ENCODE measurements around the gene IDH3A. TPM values are rescaled to one million over a fixed set of nuclear protein-coding genes. Genes with fewer than 3 reads are reported as not detected.
A peak's percentile ranks its signal among the peaks of the same experiment; 100 is the strongest.

IDH3A gene
- total and polyA plus RNA-seq, 5 donors from 2014 or later = 38.2 to 62.1 (median 50.9) TPM

DNA sequence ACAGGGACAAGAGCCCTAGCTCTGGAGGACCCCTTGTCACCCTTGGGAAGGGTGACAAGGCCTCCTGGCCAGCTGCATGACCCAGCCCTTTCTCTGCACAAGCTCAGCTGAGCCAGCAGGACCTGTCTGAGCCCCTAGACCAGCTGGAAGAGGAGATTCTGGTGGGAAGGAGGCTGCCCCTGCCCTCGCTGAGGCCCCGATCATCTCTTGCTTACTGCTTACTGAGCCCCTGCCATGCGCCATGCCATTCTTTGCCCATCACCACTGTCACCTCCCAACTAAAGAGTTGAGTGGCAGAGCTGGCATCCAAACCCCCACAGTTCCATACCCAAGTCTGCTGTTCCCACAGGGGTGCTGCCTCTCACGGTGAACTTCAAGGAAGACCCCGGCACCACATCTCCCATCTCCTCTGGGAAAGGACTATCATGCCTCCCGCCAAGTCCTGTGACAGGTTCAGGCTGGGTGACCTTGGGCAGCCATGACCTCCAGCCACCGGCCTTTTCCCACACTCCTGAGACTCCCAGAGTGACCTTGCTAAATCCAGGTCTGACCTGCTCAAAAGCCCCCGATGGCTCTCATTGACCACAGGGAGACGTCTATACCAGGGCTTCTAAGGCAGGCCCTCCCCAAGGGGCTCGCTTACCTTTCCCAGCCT lies 51.2 kb downstream of the IDH3A start:
- Mint-ChIP-seq H3K4me1 (peaks cover 0 to 4% (median 3%) of the 10 kb centered on the region in 4 donors), H3K27me3 (peaks cover 16% of the 10 kb centered on the region), H3K9me3 (no peaks in the 10 kb centered on the region), H3K36me3 (no peaks in the 10 kb centered on the region), H3K4me3 (peak overlapping the region in 1 of 4 donors; percentile 14), H3K27ac (no peak overlapping the region)
- Histone ChIP-seq H3K9me3 (ENCODE audit: control insufficient read depth in 2 of 2, low read length in 2 of 2) (no peaks in the 10 kb centered on the region), H3K36me3 (ENCODE audit: control insufficient read depth, insufficient read depth, low read length) (no peaks in the 10 kb centered on the region), H3K27ac (ENCODE audit: insufficient read depth, low read length, poor library complexity, severe bottlenecking) (no peak overlapping the region), H3K4me3 (ENCODE audit: low read depth, low read length) (no peak overlapping the region), H3K27me3 (ENCODE audit: control insufficient read depth, insufficient read depth, low read length) (no peaks in the 10 kb centered on the region), H3K4me1 (ENCODE audit: control insufficient read depth, insufficient read depth, low read length, poor library complexity, severe bottlenecking) (no peaks in the 10 kb centered on the region)
- DNase-seq = no peak
- ATAC-seq (ENCODE audit: low read depth in 2 of 2) = no peak

DNA sequence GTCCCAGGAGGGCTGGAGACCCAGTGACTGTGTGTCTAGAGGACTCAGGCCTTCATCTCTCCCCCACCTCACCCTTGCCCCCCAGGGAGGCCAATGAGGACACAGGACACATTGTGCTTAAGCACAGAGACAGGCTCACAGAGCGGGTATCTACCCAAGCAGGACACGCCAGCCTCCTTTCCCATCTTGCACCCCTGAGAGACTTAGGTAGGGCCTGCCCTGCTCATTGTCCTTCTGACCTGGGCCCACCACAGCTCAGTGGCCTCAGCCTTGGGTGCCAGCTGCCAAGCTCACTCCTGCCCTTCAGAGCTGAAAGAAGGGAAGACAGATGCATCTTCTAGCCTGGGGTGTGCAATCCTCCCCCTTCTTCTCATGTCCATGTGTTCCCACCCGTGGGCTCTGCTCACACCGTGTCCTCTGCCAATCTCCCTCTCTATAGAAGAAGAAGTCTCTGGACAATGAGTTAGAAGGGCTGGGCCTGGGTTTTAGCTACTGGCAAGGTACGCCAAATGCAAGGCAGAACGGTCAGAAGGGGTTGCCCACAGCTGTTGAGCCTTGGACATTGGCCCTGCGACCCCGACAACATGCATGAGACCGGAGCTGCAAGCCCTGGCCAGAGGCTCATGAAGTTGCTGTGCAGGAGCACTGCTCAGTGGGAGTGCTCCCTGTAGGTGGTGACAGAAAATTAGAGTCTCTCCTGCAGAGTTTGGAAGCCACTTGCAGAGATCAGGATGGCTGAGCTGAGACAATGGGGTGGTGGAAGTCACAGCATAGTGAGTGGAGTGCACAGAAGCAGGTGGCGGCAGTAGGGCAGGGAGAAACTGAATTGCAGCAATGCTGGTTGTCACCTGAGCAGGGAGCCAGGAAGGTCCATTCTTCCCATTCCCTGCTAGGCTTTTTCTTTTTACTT lies 52.4 kb downstream of the IDH3A start:
- Histone ChIP-seq H3K27ac (ENCODE audit: insufficient read depth, low read length, poor library complexity, severe bottlenecking) (no peak overlapping the region), H3K4me3 (ENCODE audit: low read depth, low read length) (no peak overlapping the region), H3K9me3 (ENCODE audit: control insufficient read depth in 2 of 2, low read length in 2 of 2) (no peaks in the 10 kb centered on the region), H3K4me1 (ENCODE audit: control insufficient read depth, insufficient read depth, low read length, poor library complexity, severe bottlenecking) (no peaks in the 10 kb centered on the region), H3K27me3 (ENCODE audit: control insufficient read depth, insufficient read depth, low read length) (no peaks in the 10 kb centered on the region), H3K36me3 (ENCODE audit: control insufficient read depth, insufficient read depth, low read length) (no peaks in the 10 kb centered on the region)
- Mint-ChIP-seq H3K27me3 (peaks cover 10% of the 10 kb centered on the region), H3K4me3 (no peak overlapping the region), H3K27ac (no peak overlapping the region), H3K36me3 (no peaks in the 10 kb centered on the region), H3K4me1 (no peaks in the 10 kb centered on the region), H3K9me3 (no peaks in the 10 kb centered on the region)
- no peak for ATAC-seq (ENCODE audit: low read depth in 2 of 2)
- no peak for DNase-seq

DNA sequence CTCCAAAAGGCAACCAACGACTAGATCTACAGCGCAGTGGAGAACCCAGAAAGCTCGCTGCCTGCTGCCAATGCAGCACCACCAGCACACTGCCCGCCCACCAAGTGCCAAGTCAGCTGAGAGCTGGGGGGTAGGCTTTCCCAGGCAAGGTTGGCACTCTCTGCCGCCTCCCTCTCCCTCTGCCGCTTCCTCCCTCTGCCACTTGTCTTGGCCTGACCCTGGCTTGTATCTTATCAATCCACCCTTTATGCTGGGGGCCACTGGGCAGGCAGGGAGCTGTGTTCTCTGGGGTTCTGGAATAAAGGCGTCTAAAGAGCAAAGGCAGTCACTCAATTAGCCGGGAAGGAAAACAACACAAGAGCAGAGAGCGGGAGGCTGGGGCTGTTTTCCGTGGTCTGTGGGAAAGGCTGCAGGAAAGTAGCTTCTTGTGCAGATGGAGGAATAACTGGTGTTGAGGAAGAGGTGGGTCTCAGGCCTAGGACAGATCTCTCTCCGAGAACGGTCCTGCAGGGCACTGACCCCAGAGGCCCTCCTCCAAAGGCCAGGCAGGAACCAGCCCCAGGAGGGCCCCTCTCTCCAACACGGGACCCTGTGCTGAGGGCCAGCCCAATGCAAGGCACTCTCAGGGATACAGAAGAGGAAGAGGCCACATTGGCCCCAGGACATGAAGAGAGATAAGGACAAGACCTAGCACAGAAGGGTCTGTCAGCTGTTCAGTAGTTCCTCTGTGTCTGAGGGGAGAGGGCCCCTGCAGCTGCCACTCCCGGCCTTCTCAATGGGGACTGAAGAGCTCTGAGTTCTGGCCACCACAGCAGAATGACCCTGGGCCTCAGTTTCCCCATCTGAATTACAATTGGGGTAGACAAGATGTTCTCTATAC lies 54.4 kb downstream of the IDH3A start:
- Mint-ChIP-seq H3K9me3 (peaks cover 0 to 1% (median 0%) of the 10 kb centered on the region in 7 donors), H3K27ac (peak overlapping the region in 1 of 3 donors; percentile 32), H3K4me3 (no peak overlapping the region), H3K36me3 (no peaks in the 10 kb centered on the region), H3K27me3 (peaks cover 10% of the 10 kb centered on the region), H3K4me1 (no peaks in the 10 kb centered on the region)
- no peaks in the 10 kb centered on the region for H3K9me3 ChIP-seq (ENCODE audit: control insufficient read depth in 2 of 2, low read length in 2 of 2)
- ATAC-seq (ENCODE audit: low read depth in 2 of 2) = no peak
- DNase-seq = no peak
- no peak overlapping the region for H3K4me3 ChIP-seq (ENCODE audit: low read depth, low read length)
- H3K27ac ChIP-seq (ENCODE audit: insufficient read depth, low read length, poor library complexity, severe bottlenecking) = no peak overlapping the region
- H3K4me1 ChIP-seq (ENCODE audit: control insufficient read depth, insufficient read depth, low read length, poor library complexity, severe bottlenecking) = no peaks in the 10 kb centered on the region
- H3K36me3 ChIP-seq (ENCODE audit: control insufficient read depth, insufficient read depth, low read length) = no peaks in the 10 kb centered on the region
- no peaks in the 10 kb centered on the region for H3K27me3 ChIP-seq (ENCODE audit: control insufficient read depth, insufficient read depth, low read length)

DNA sequence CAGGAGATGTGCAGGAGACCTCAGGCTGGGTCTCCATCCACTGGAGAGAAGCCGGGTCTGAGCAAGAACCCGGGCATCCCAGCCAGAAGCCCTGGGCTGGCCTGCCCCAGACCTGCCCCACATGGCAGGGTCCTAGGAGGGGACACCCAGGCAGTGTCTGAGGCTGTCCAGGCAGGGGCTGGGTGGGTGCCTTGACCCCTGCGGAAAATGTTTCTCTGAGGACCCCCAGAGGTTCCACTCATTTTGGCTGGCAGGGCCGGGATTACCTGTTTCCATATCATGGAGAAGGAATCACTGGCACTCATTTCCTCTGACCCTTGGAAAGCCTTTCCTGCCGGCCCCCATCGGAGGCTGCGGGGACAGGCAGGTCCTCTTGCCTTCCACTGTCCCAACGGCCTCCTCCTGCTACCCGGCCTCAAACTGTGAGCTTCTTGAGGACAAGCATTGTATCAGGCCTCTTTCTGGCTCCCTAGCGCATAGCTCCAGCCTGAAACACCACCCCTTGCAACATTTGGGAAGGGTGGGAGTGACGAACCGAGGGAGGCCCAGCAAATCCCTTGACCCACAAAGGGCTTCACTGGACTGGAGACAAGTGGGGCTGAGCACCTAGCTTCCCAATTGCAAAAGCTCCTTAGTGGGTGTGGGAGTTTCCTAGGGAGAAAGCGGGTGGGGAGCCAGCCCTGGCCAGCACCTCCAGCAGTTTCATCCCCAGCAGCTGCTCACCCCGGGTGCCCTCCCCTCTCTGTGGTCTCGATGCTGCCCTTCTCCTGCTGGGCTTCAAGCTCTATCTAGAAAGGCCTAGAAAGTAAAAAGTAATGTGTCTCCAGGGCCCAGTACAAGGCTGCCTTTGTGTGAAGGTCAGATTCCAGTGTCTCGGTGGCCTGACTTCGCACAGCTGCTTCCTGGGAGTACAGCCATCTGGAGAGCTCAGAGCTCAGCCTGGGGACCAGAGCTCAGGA lies 55.5 kb downstream of the IDH3A start:
- ATAC-seq (ENCODE audit: low read depth in 2 of 2) = no peak
- Mint-ChIP-seq H3K4me1 (no peaks in the 10 kb centered on the region), H3K27me3 (peaks cover 10% of the 10 kb centered on the region), H3K4me3 (no peak overlapping the region), H3K9me3 (peaks cover 0 to 1% (median 0%) of the 10 kb centered on the region in 7 donors), H3K27ac (no peak overlapping the region), H3K36me3 (no peaks in the 10 kb centered on the region)
- H3K36me3 ChIP-seq (ENCODE audit: control insufficient read depth, insufficient read depth, low read length) = no peaks in the 10 kb centered on the region
- no peak overlapping the region for H3K27ac ChIP-seq (ENCODE audit: insufficient read depth, low read length, poor library complexity, severe bottlenecking)
- H3K9me3 ChIP-seq (ENCODE audit: control insufficient read depth in 2 of 2, low read length in 2 of 2) = no peaks in the 10 kb centered on the region
- no peak overlapping the region for H3K4me3 ChIP-seq (ENCODE audit: low read depth, low read length)
- DNase-seq = no peak
- no peaks in the 10 kb centered on the region for H3K4me1 ChIP-seq (ENCODE audit: control insufficient read depth, insufficient read depth, low read length, poor library complexity, severe bottlenecking)
- H3K27me3 ChIP-seq (ENCODE audit: control insufficient read depth, insufficient read depth, low read length) = no peaks in the 10 kb centered on the region

DNA sequence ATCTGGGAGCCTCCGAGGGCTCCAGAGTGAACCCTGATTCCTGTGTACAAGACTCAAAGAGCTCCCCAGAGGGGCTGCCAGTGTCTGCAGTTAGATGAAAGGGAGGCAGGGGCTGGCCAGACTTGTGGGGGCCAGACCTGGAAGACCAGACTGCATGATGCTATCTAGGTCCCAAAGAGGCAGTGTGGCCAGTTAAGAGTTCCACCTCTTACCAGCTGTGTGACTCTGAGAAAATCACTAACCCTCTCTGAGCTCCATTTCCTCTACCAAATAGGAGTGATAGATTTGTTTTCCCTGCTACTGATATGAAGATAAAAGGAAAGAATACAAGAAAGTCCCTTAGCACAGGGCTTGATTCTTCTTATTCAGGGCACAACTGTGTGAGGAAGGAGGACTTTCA lies 56.2 kb downstream of the IDH3A start:
- Mint-ChIP-seq H3K4me1 (no peaks in the 10 kb centered on the region), H3K9me3 (peaks cover 0 to 1% (median 0%) of the 10 kb centered on the region in 7 donors), H3K27me3 (peaks cover 10% of the 10 kb centered on the region), H3K36me3 (no peaks in the 10 kb centered on the region), H3K27ac (no peak overlapping the region), H3K4me3 (no peak overlapping the region)
- Histone ChIP-seq H3K36me3 (ENCODE audit: control insufficient read depth, insufficient read depth, low read length) (no peaks in the 10 kb centered on the region), H3K4me1 (ENCODE audit: control insufficient read depth, insufficient read depth, low read length, poor library complexity, severe bottlenecking) (no peaks in the 10 kb centered on the region), H3K27me3 (ENCODE audit: control insufficient read depth, insufficient read depth, low read length) (no peaks in the 10 kb centered on the region), H3K27ac (ENCODE audit: insufficient read depth, low read length, poor library complexity, severe bottlenecking) (no peak overlapping the region), H3K9me3 (ENCODE audit: control insufficient read depth in 2 of 2, low read length in 2 of 2) (no peaks in the 10 kb centered on the region), H3K4me3 (ENCODE audit: low read depth, low read length) (no peak overlapping the region)
- ATAC-seq (ENCODE audit: low read depth in 2 of 2) (no peak), DNase-seq (no peak)

DNA sequence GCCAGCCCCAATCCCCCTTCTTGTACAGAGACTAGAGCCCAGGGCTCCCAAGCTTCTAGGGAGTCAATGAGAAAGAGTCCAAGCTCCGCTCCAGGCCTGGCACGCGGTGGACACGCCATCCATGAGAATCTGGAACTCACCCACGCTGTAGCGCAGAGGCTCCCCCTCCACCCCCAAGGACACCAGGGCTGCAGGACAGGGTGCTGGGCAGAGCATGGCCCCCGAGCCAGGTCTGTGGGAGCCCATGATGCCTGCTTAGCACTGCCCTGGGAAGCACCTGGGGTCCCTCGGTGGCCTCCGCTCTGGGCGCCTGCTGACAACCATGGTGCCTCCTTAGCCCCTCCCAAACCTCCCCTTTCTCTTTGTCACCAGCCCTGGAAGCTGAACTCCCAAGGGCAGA lies 56.7 kb downstream of the IDH3A start:
- DNase-seq (no peak), ATAC-seq (ENCODE audit: low read depth in 2 of 2) (no peak)
- H3K9me3 ChIP-seq (ENCODE audit: control insufficient read depth in 2 of 2, low read length in 2 of 2) = no peaks in the 10 kb centered on the region

More for the DNA sequence above, 56.7 kb downstream of the IDH3A start:
- Mint-ChIP-seq H3K4me1 (no peaks in the 10 kb centered on the region), H3K4me3 (no peak overlapping the region), H3K36me3 (no peaks in the 10 kb centered on the region), H3K27ac (peak overlapping the region in 1 of 3 donors; percentile 14), H3K9me3 (peaks cover 0 to 1% (median 0%) of the 10 kb centered on the region in 7 donors), H3K27me3 (peaks cover 10% of the 10 kb centered on the region)
- Histone ChIP-seq H3K4me3 (ENCODE audit: low read depth, low read length) (no peak overlapping the region), H3K4me1 (ENCODE audit: control insufficient read depth, insufficient read depth, low read length, poor library complexity, severe bottlenecking) (no peaks in the 10 kb centered on the region), H3K36me3 (ENCODE audit: control insufficient read depth, insufficient read depth, low read length) (no peaks in the 10 kb centered on the region), H3K27ac (ENCODE audit: insufficient read depth, low read length, poor library complexity, severe bottlenecking) (no peak overlapping the region), H3K27me3 (ENCODE audit: control insufficient read depth, insufficient read depth, low read length) (no peaks in the 10 kb centered on the region)
